Astrocyte (in vitro differentiated cells and primary cell): ENCODE data around the gene TOR1AIP2. TPM values are rescaled to one million over a fixed set of nuclear protein-coding genes. Genes with fewer than 3 reads are reported as not detected.

Experiments
- DNase-seq: peaks from one replicate; pipeline ENCODE4 v3.0.0-alpha.2; 2010; ENCODE audit warnings: low read depth
- FAIRE-seq: peaks from 2 replicates; lab custom pipeline; 2011; peaks lifted over from hg19 to GRCh38; lab: Jason Lieb, UNC
- H2AFZ ChIP-seq: 2 replicates; pipeline ENCODE4 v1.6.0; 2012; ENCODE audit warnings: low read depth, low read length, inconsistent platforms
- H3K27ac ChIP-seq: 2 replicates; pipeline ENCODE4 v1.5.1; 2011; ENCODE audit warnings: low read depth, low read length, inconsistent platforms
- H3K27me3 ChIP-seq: 2 replicates; pipeline ENCODE4 v1.6.0; 2011; ENCODE audit warnings: low read length, inconsistent platforms; ENCODE audit not compliant: insufficient read depth
- H3K36me3 ChIP-seq: 2 replicates; pipeline ENCODE4 v1.5.1; 2011; ENCODE audit warnings: low read length, inconsistent platforms; ENCODE audit not compliant: insufficient read depth
- H3K4me1 ChIP-seq: 2 replicates; pipeline ENCODE4 v1.5.1; 2011; ENCODE audit warnings: low read length, inconsistent platforms; ENCODE audit not compliant: insufficient read depth
- H3K4me2 ChIP-seq: 2 replicates; pipeline ENCODE4 v1.6.0; 2012; ENCODE audit warnings: low read length, inconsistent platforms
- H3K4me3 ChIP-seq: 2 replicates; pipeline ENCODE4 v1.5.1; 2011; ENCODE audit warnings: low read depth, mild to moderate bottlenecking, low read length, inconsistent platforms; ENCODE audit not compliant: insufficient read depth
- H3K79me2 ChIP-seq: 2 replicates; pipeline ENCODE4 v1.6.0; 2012; ENCODE audit warnings: mild to moderate bottlenecking, low read length, inconsistent platforms; ENCODE audit not compliant: insufficient read depth
- H3K9ac ChIP-seq: 2 replicates; pipeline ENCODE4 v1.6.0; 2012; ENCODE audit warnings: mild to moderate bottlenecking, low read length, inconsistent platforms
- H3K9me3 ChIP-seq: 2 replicates; pipeline ENCODE4 v1.5.1; 2012; ENCODE audit warnings: low read depth, mild to moderate bottlenecking, low read length, inconsistent platforms; ENCODE audit not compliant: insufficient read depth
- H4K20me1 ChIP-seq: 2 replicates; pipeline ENCODE4 v1.6.0; 2012; ENCODE audit warnings: low read length, inconsistent platforms; ENCODE audit not compliant: insufficient read depth
- H3K27ac Mint-ChIP-seq: one replicate; pipeline ENCODE4 v1.8.0; 2021; ENCODE audit warnings: mild to moderate bottlenecking, mixed read lengths; ENCODE audit not compliant: unreplicated experiment
- H3K27me3 Mint-ChIP-seq: one replicate; pipeline ENCODE4 v1.8.0; 2021; ENCODE audit warnings: low read depth, mixed read lengths; ENCODE audit not compliant: unreplicated experiment
- H3K36me3 Mint-ChIP-seq: one replicate; pipeline ENCODE4 v1.8.0; 2021; ENCODE audit warnings: low read depth, mixed read lengths; ENCODE audit not compliant: unreplicated experiment
- H3K4me1 Mint-ChIP-seq: one replicate; pipeline ENCODE4 v1.8.0; 2021; ENCODE audit warnings: low read depth, mixed read lengths; ENCODE audit not compliant: unreplicated experiment
- H3K4me3 Mint-ChIP-seq: one replicate; pipeline ENCODE4 v1.8.0; 2021; ENCODE audit warnings: mild to moderate bottlenecking, moderate library complexity, mixed read lengths; ENCODE audit not compliant: unreplicated experiment
- H3K9me3 Mint-ChIP-seq: one replicate; pipeline ENCODE4 v1.8.0; 2021; ENCODE audit warnings: mild to moderate bottlenecking, mixed read lengths; ENCODE audit not compliant: unreplicated experiment
- CTCF ChIP-seq: IDR thresholded peaks from 2 replicates; pipeline ENCODE4 v1.5.1; 2011; ENCODE audit warnings: low read depth, mild to moderate bottlenecking, inconsistent platforms, low read length, moderate library complexity; ENCODE audit not compliant: insufficient read depth
- EZH2 ChIP-seq: IDR thresholded peaks from 2 replicates; pipeline ENCODE4 v1.6.1; 2012; ENCODE audit warnings: mild to moderate bottlenecking, low read length, inconsistent platforms; ENCODE audit not compliant: insufficient read depth
- total RNA-seq: library from RNA; stranded (reverse); gene quantifications from 2 replicates; pipeline ENCODE4 v1.2.1, GENCODE V29; 2021

Gene TOR1AIP2
- total RNA-seq, 1 donor from 2014 or later: 141 TPM

- H3K4me1 ChIP-seq: peaks cover 9% of the 10 kb centered on the region
- H3K27ac Mint-ChIP-seq: no peak overlapping the region
- H3K27ac ChIP-seq: no peak overlapping the region
- FAIRE-seq (no peak), DNase-seq (no peak)
- H3K4me3 ChIP-seq: no peak overlapping the region
- H3K4me1 Mint-ChIP-seq: peaks cover 6% of the 10 kb centered on the region
- H2AFZ ChIP-seq: no peak overlapping the region
- peaks cover 44% of the 10 kb centered on the region for H3K27me3 ChIP-seq
- no peaks in the 10 kb centered on the region for H3K36me3 ChIP-seq
- no peaks in the 10 kb centered on the region for H3K36me3 Mint-ChIP-seq
- H3K79me2 ChIP-seq: no peaks in the 10 kb centered on the region
- H3K9me3 Mint-ChIP-seq: no peaks in the 10 kb centered on the region
- H3K4me2 ChIP-seq: no peak overlapping the region
- peaks cover 45% of the 10 kb centered on the region for H3K27me3 Mint-ChIP-seq
- no peak overlapping the region for H3K9ac ChIP-seq
- TF ChIP-seq EZH2 (no peak), CTCF (no peak)
- no peaks in the 10 kb centered on the region for H4K20me1 ChIP-seq
- H3K4me3 Mint-ChIP-seq: no peak overlapping the region
- no peaks in the 10 kb centered on the region for H3K9me3 ChIP-seq
Measured at GRCh38 chr1:179803104-179803503, 74.5 kb downstream of the TOR1AIP2 start.

GRCh38 chr1:179800481-179800880, 77.1 kb downstream of the TOR1AIP2 start:
- no peak for FAIRE-seq
- H3K4me2 ChIP-seq: no peak overlapping the region

More at GRCh38 chr1:179800481-179800880, 77.1 kb downstream of the TOR1AIP2 start:
- Mint-ChIP-seq H3K27me3 (peaks cover 44% of the 10 kb centered on the region), H3K4me3 (no peak overlapping the region), H3K27ac (no peak overlapping the region), H3K36me3 (no peaks in the 10 kb centered on the region), H3K4me1 (peaks cover under 1% of the 10 kb centered on the region), H3K9me3 (no peaks in the 10 kb centered on the region)
- H3K9me3 ChIP-seq: no peaks in the 10 kb centered on the region
- H3K9ac ChIP-seq: no peak overlapping the region
- no peak overlapping the region for H3K27ac ChIP-seq
- no peak for TF ChIP-seq EZH2
- no peak for TF ChIP-seq CTCF
- DNase-seq: no peak
- no peaks in the 10 kb centered on the region for H3K79me2 ChIP-seq
- H3K4me1 ChIP-seq: no peaks in the 10 kb centered on the region
- H3K27me3 ChIP-seq: peaks cover 40% of the 10 kb centered on the region
- no peaks in the 10 kb centered on the region for H4K20me1 ChIP-seq
- no peak overlapping the region for H2AFZ ChIP-seq
- no peak overlapping the region for H3K4me3 ChIP-seq
- H3K36me3 ChIP-seq: no peaks in the 10 kb centered on the region
